Liver (tissue), 9 donors: ENCODE results near the gene SNX19. TPM values are rescaled to one million over a fixed set of nuclear protein-coding genes. Genes with fewer than 3 reads are reported as not detected.

ENCODE experiments used
- DNase-seq: peaks from one replicate; pipeline ENCODE4 v3.0.0-alpha.2; 2017; ENCODE audit warnings: low spot score
- H3K27ac ChIP-seq, 2 donors: one replicate each; pipeline ENCODE4 v1.7.0; 2013; ENCODE audit warnings: inconsistent platforms in 2 of 2, low read length in 2 of 2, control low read depth in 1 of 2, low read depth in 1 of 2, mild to moderate bottlenecking in 1 of 2
- H3K27me3 ChIP-seq, 4 donors: one replicate each; pipeline versions ENCODE4 v1.6.1 to v1.7.0; 2013; ENCODE audit warnings: low read length in 3 of 4, inconsistent platforms in 1 of 4, mild to moderate bottlenecking in 1 of 4, moderate library complexity in 1 of 4; ENCODE audit not compliant: control insufficient read depth in 4 of 4, insufficient read depth in 4 of 4
- H3K36me3 ChIP-seq, 4 donors: one replicate each; pipeline versions ENCODE4 v1.6.1 to v1.7.0; 2013; ENCODE audit warnings: low read length in 3 of 4, mild to moderate bottlenecking in 3 of 4, low read depth in 1 of 4, moderate library complexity in 1 of 4; ENCODE audit not compliant: control insufficient read depth in 4 of 4, insufficient read depth in 3 of 4
- H3K4me1 ChIP-seq, 4 donors: one replicate each; pipeline versions ENCODE4 v1.6.1 to v1.7.0; 2013; ENCODE audit warnings: low read length in 3 of 4, mild to moderate bottlenecking in 3 of 4, moderate library complexity in 1 of 4; ENCODE audit not compliant: control insufficient read depth in 4 of 4, insufficient read depth in 4 of 4
- H3K4me3 ChIP-seq, 3 donors: one replicate each; pipeline versions ENCODE4 v1.6.1 to v1.7.0; 2013; ENCODE audit warnings: low read length in 3 of 3, control low read depth in 1 of 3, low read depth in 1 of 3, mild to moderate bottlenecking in 1 of 3
- H3K9ac ChIP-seq, 2 donors: one replicate each; pipeline ENCODE4 v1.7.0; 2013; ENCODE audit warnings: low read length in 2 of 2, mild to moderate bottlenecking in 2 of 2, moderate library complexity in 2 of 2, control low read depth in 1 of 2, low read depth in 1 of 2
- H3K9me3 ChIP-seq, 4 donors: one replicate each; pipeline versions ENCODE4 v1.6.1 to v1.7.0; 2013; ENCODE audit warnings: low read length in 3 of 4; ENCODE audit not compliant: control insufficient read depth in 4 of 4
- CTCF ChIP-seq: fragments of 150-350 bp; IDR thresholded peaks from 2 replicates; pipeline ENCODE4 v1.5.1; 2017; ENCODE audit warnings: improper control_type of control experiment, low read depth, low read length; ENCODE audit not compliant: missing input control
- FOXA2 ChIP-seq: IDR thresholded peaks from 2 replicates; pipeline ENCODE4 v1.6.1; 2016; ENCODE audit warnings: antibody characterized with exemption
- GABPA ChIP-seq, 2 donors: IDR thresholded peaks in 1 of 2; conservative IDR thresholded peaks in 1 of 2; 2 replicates each; pipeline ENCODE4 v1.6.1; 2016; ENCODE audit warnings: antibody characterized with exemption in 2 of 2, mild to moderate bottlenecking in 1 of 2, moderate library complexity in 1 of 2
- HNF4G ChIP-seq: IDR thresholded peaks from 2 replicates; pipeline ENCODE4 v1.6.1; 2016; ENCODE audit warnings: antibody characterized with exemption
- JUND ChIP-seq, 2 donors: IDR thresholded peaks; 2 replicates each; pipeline ENCODE4 v1.6.1; 2016; ENCODE audit warnings: antibody characterized with exemption in 2 of 2
- MAX ChIP-seq: IDR thresholded peaks from 2 replicates; pipeline ENCODE4 v1.6.1; 2016; ENCODE audit warnings: antibody characterized with exemption
- RAD21 ChIP-seq, 2 donors: IDR thresholded peaks; 2 replicates each; pipeline ENCODE4 v1.6.1; 2016; ENCODE audit warnings: antibody characterized with exemption in 2 of 2, mild to moderate bottlenecking in 2 of 2
- REST ChIP-seq: IDR thresholded peaks from 2 replicates; pipeline ENCODE4 v1.6.1; 2016; ENCODE audit warnings: antibody characterized with exemption, mild to moderate bottlenecking
- TAF1 ChIP-seq: conservative IDR thresholded peaks from 2 replicates; pipeline ENCODE4 v1.6.1; 2016; ENCODE audit warnings: antibody characterized with exemption, mild to moderate bottlenecking
- YY1 ChIP-seq: IDR thresholded peaks from 2 replicates; pipeline ENCODE4 v1.6.1; 2016; ENCODE audit warnings: antibody characterized with exemption, mild to moderate bottlenecking
- ZBTB33 ChIP-seq: IDR thresholded peaks from 2 replicates; pipeline ENCODE4 v1.6.1; 2016; ENCODE audit warnings: antibody characterized with exemption
- WGBS: extraction: QIAGEN DNeasy Blood & Tissue Kit; methylation state at CpG from one replicate; pipeline ENCODE4 v1.1.7; 2013; 5-methylcytosine and 5-hydroxymethylcytosine counted together
- polyA plus RNA-seq, 2 donors: library from polyadenylated mRNA; stranded (reverse) in 1 of 2; unstranded in 1 of 2; fragments of 200-250 nt in 1 of 2; fragments of >200 nt in 1 of 2; fragmentation: Nextera tagmentation in 1 of 2; extraction: Ambion mirVana in 1 of 2; gene quantifications; one replicate each; pipeline versions ENCODE4 v1.2.1 to v1.2.3, GENCODE V29; 2013 to 2015
- total RNA-seq, 2 donors: library from RNA; depleted of rRNA; stranded (reverse); fragments of >200 nt; gene quantifications; one replicate each; pipeline ENCODE4 v1.2.3, GENCODE V29; 2014
- donor health status: healthy.
- donor health status: healthy.
- donor health status: healthy.
- donor health status: healthy.
- donor health status: healthy.

The SNX19 gene
- total and polyA plus RNA-seq, 4 donors = 16.5 to 94.5 (median 32.7) TPM

GRCh38 chr11:130865091-130865773, 51.0 kb downstream of the SNX19 start:
- no peak for DNase-seq
- H3K36me3 ChIP-seq = peaks cover 0 to 3% (median 1%) of the 10 kb centered on the region in 4 donors
- H3K27ac ChIP-seq = peak overlapping the region; percentile 73 to 88
- H3K27me3 ChIP-seq = no peaks in the 10 kb centered on the region
- H3K4me3 ChIP-seq = no peak overlapping the region
- WGBS = 62% methylated on average over 11 of the region's 11 CpGs
- no peaks in the 10 kb centered on the region for H3K9me3 ChIP-seq
- TF ChIP-seq YY1 (peak; percentile 95), RAD21 (IDR thresholded peaks at IDR 0.05) (no peak)
- H3K9ac ChIP-seq = peak overlapping the region in 1 of 2 donors; percentile 4
- H3K4me1 ChIP-seq = peaks cover 0 to 18% (median 6%) of the 10 kb centered on the region in 4 donors

GRCh38 chr11:130861902-130862860, 54.1 kb downstream of the SNX19 start:
- no peak overlapping the region for H3K27ac ChIP-seq
- no peak overlapping the region for H3K9ac ChIP-seq
- TF ChIP-seq TAF1 = no peak
- TF ChIP-seq RAD21 (IDR thresholded peaks at IDR 0.05) = peak; percentile 100
- TF ChIP-seq CTCF = peak; percentile 100
- no peak for TF ChIP-seq MAX
- H3K36me3 ChIP-seq = no peaks in the 10 kb centered on the region
- H3K4me3 ChIP-seq = no peak overlapping the region
- peaks cover 0 to 18% (median 6%) of the 10 kb centered on the region in 4 donors for H3K4me1 ChIP-seq
- no peaks in the 10 kb centered on the region for H3K27me3 ChIP-seq
- 27% methylated on average over 30 of the region's 30 CpGs for WGBS
- no peaks in the 10 kb centered on the region for H3K9me3 ChIP-seq
- DNase-seq = peak; percentile 89

- H3K27ac ChIP-seq = no peak overlapping the region
- peaks cover 0 to 15% (median 6%) of the 10 kb centered on the region in 4 donors for H3K4me1 ChIP-seq
- H3K4me3 ChIP-seq = no peak overlapping the region
- no peak for DNase-seq
- no peaks in the 10 kb centered on the region for H3K36me3 ChIP-seq
- H3K9me3 ChIP-seq = no peaks in the 10 kb centered on the region
- TF ChIP-seq FOXA2 (no peak), JUND (IDR thresholded peaks at IDR 0.05) (no peak), HNF4G (no peak), ZBTB33 (no peak), REST (no peak), GABPA (IDR thresholded peaks at IDR 0.05 in 1 of 2, conservative IDR thresholded peaks at IDR 0.05 in 1 of 2) (no peak), TAF1 (no peak), MAX (no peak)
- H3K9ac ChIP-seq = no peak overlapping the region
- WGBS = 89% methylated on average over 14 of the region's 14 CpGs
- H3K27me3 ChIP-seq = no peaks in the 10 kb centered on the region
Observed at GRCh38 chr11:130861283-130861682, 55.0 kb downstream of the SNX19 start.
